K562 (cell line): ENCODE data around the gene AIPL1. TPM values are rescaled to one million over a fixed set of nuclear protein-coding genes. Genes with fewer than 3 reads are reported as not detected.

ENCODE experiments used
- ATAC-seq: fragments of 200-7000 bp; cut with Tn5 transposase; 3 replicates; pipeline ENCODE4 v1.9.1; 2020; ENCODE audit warnings: moderate library complexity
- BruUV-seq: library from RNA; stranded (reverse); fragments of 400-500 nt; replicated peaks from 2 replicates; lab custom pipeline; 2021; lab: Mats Ljungman, UMichigan
- CTCF ChIA-PET: fragments of 300-600 bp; formaldehyde crosslinking; extraction: SDS; loops from one replicate; lab custom pipeline; 2021; ENCODE audit warnings: low intra/inter-chr PET ratio; lab: Yijun Ruan, JAX
- POLR2A ChIA-PET: fragments of 300-600, 350-650 bp; sonication (Branson Sonifier 250); formaldehyde crosslinking; extraction: SDS; loops from one replicate; lab custom pipeline; 2021; ENCODE audit warnings: antibody characterized with exemption, inconsistent platforms; lab: Yijun Ruan, JAX
- DNase-seq, 4 experiments: peaks; one replicate each; pipeline versions ENCODE4 v3.0.0 to v3.0.0-alpha.2; 2011 to 2018; ENCODE audit warnings: low spot score in 3 of 4, mixed read lengths in 3 of 4; ENCODE audit errors: extremely low read depth in 1 of 4
- FAIRE-seq: peaks from 2 replicates; lab custom pipeline; 2011; peaks lifted over from hg19 to GRCh38; lab: Jason Lieb, UNC
- H2AFZ ChIP-seq: 2 replicates; pipeline ENCODE4 v1.6.0; 2011; ENCODE audit warnings: low read depth, low read length, control low read depth, inconsistent platforms
- H3K27ac ChIP-seq: fragments of 200-600 bp; 3 replicates; pipeline ENCODE4 v1.8.0; 2011; ENCODE audit warnings: low read depth, mild to moderate bottlenecking, control low read depth, inconsistent platforms, low read length, moderate library complexity, mixed read lengths; ENCODE audit errors: extremely low read depth
- H3K27me3 ChIP-seq, 2 experiments: fragments of 300-600 bp in 1 of 2; 2 replicates in 1 of 2; 3 replicates in 1 of 2; pipeline versions ENCODE4 v1.6.0 to v1.8.0; 2011; ENCODE audit warnings: inconsistent platforms in 2 of 2, low read length in 2 of 2, mild to moderate bottlenecking in 1 of 2, mixed read lengths in 1 of 2, moderate library complexity in 1 of 2; ENCODE audit not compliant: control insufficient read depth in 2 of 2, insufficient read depth in 2 of 2
- H3K36me3 ChIP-seq: fragments of 300-600 bp; 3 replicates; pipeline ENCODE4 v1.8.0; 2011; ENCODE audit warnings: mild to moderate bottlenecking, low read length, inconsistent platforms; ENCODE audit not compliant: control insufficient read depth, insufficient read depth
- H3K4me1 ChIP-seq, 2 experiments: fragments of 200-600 bp in 1 of 2; replicated peaks in 1 of 2; 2 replicates in 1 of 2; 3 replicates in 1 of 2; pipeline versions ENCODE4 v1.5.1 to v1.8.0; 2011; ENCODE audit warnings: inconsistent platforms in 2 of 2, low read length in 2 of 2, mild to moderate bottlenecking in 1 of 2, mixed read lengths in 1 of 2, moderate library complexity in 1 of 2; ENCODE audit not compliant: control insufficient read depth in 2 of 2, insufficient read depth in 2 of 2
- H3K4me2 ChIP-seq: 2 replicates; pipeline ENCODE4 v1.6.1; 2011; ENCODE audit warnings: low read length, control low read depth, inconsistent platforms, mixed read lengths; ENCODE audit not compliant: insufficient read depth
- H3K4me3 ChIP-seq: fragments of 200-600 bp; sonication (generic), shearing (Covaris generic); 2 replicates; pipeline ENCODE4 v1.5.1; 2016; ENCODE audit warnings: control low read depth, inconsistent platforms
- H3K79me2 ChIP-seq: fragments of 200-600 bp; 3 replicates; pipeline ENCODE4 v1.8.0; 2011; ENCODE audit warnings: low read length, inconsistent platforms; ENCODE audit not compliant: control insufficient read depth, insufficient read depth
- H3K9ac ChIP-seq, 2 experiments: 2 replicates each; pipeline versions ENCODE4 v1.6.0 to v1.6.1; 2011; ENCODE audit warnings: low read depth in 2 of 2, low read length in 2 of 2, control low read depth in 1 of 2, inconsistent platforms in 1 of 2, mild to moderate bottlenecking in 1 of 2, mixed read lengths in 1 of 2; ENCODE audit not compliant: insufficient read depth in 1 of 2
- H3K9me1 ChIP-seq: one replicate; pipeline ENCODE4 v1.6.0; 2011; ENCODE audit warnings: inconsistent platforms, mild to moderate bottlenecking, low read length, moderate library complexity; ENCODE audit not compliant: control insufficient read depth, insufficient read depth
- H3K9me3 ChIP-seq: replicated peaks from 2 replicates; pipeline ENCODE4 v1.5.1; 2011; ENCODE audit warnings: low read depth, low read length, inconsistent platforms; ENCODE audit not compliant: control insufficient read depth, insufficient read depth
- H4K20me1 ChIP-seq: replicated peaks from 2 replicates; pipeline ENCODE4 v1.6.1; 2011; ENCODE audit warnings: low read length, inconsistent platforms, mixed read lengths; ENCODE audit not compliant: control insufficient read depth, insufficient read depth
- DIDO1 ChIP-seq: fragments of 450-650 bp; IDR thresholded peaks from 2 replicates; pipeline ENCODE4 v1.6.1; 2016; ENCODE audit warnings: low read depth, missing biosample characterization, missing genetic modification characterization
- DNMT1 ChIP-seq: fragments of 450-650 bp; IDR thresholded peaks from 2 replicates; pipeline ENCODE4 v1.6.1; 2016; ENCODE audit warnings: antibody characterized with exemption, mild to moderate bottlenecking
- HNRNPH1 ChIP-seq: fragments of 200-400 bp; formaldehyde crosslinking; optimal IDR thresholded peaks from 2 replicates; pipeline ENCODE3; 2017; ENCODE audit warnings: low read depth, mild to moderate bottlenecking, low read length, moderate library complexity
- NFE2 ChIP-seq: IDR thresholded peaks from 2 replicates; pipeline ENCODE4 v1.6.1; 2014; ENCODE audit warnings: antibody characterized with exemption, low read depth
- PHB ChIP-seq: fragments of 250-450 bp; sonication (Bioruptor Pico); IDR thresholded peaks from 2 replicates; pipeline ENCODE4 v1.5.0; 2021
- POLR2G ChIP-seq: fragments of 200-400 bp; formaldehyde crosslinking; IDR thresholded peaks from 2 replicates; pipeline ENCODE4 v1.6.1; 2017; ENCODE audit warnings: low read depth, mild to moderate bottlenecking, antibody characterized with exemption, low read length, moderate library complexity
- POLR3A ChIP-seq: IDR thresholded peaks from 2 replicates; pipeline ENCODE4 v1.6.1; 2011; ENCODE audit warnings: borderline replicate concordance, mild to moderate bottlenecking, moderate library complexity; ENCODE audit not compliant: insufficient read length, insufficient read depth; ENCODE audit errors: extremely low read depth
- ZFP1 ChIP-seq: fragments of 450-650 bp; formaldehyde crosslinking; IDR thresholded peaks from 2 replicates; pipeline ENCODE4 v1.4.0; 2020; ENCODE audit warnings: mild to moderate bottlenecking, mixed read lengths
- ZNF24 ChIP-seq: fragments of 450-650 bp; IDR thresholded peaks from 2 replicates; pipeline ENCODE4 v1.6.1; 2016
- ZNF282 ChIP-seq: sonication (generic); formaldehyde crosslinking; IDR thresholded peaks from 2 replicates; pipeline ENCODE4 v1.8.1; 2023; ENCODE audit warnings: missing genetic modification reagents
- WGBS: fragments of 100-300 bp; shearing (Covaris generic); methylation state at CpG from one replicate; pipeline ENCODE4 v1.1.6; 2016; ENCODE audit warnings: low coverage, mixed read lengths; ENCODE audit not compliant: insufficient coverage; ENCODE audit errors: missing lambda C conversion rate; 5-methylcytosine and 5-hydroxymethylcytosine counted together
- in situ Hi-C: fragments of 300-500 bp; cut with MboI; formaldehyde crosslinking; loops from 4 replicates; pipeline ENCODE4 v1.15.0; 2018; ENCODE audit warnings: inconsistent platforms, mixed read lengths
- intact Hi-C: fragments of 100-400 bp; cut with micrococcal nuclease; formaldehyde crosslinking; loops from 2 replicates; pipeline ENCODE4 v1.14.2; 2022
- polyA plus RNA-seq, 8 experiments: library from polyadenylated mRNA; depleted of rRNA in 4 of 8; stranded (reverse) in 5 of 8; unstranded in 3 of 8; fragments of >200 nt; fragmentation: Nextera tagmentation in 2 of 8; fragmentation: Illumina TruSeq in 1 of 8; extraction: Ambion mirVana in 2 of 8; extraction: Trizol in 1 of 8; gene quantifications; 2 replicates each; pipeline versions ENCODE4 v1.2.1 to v1.2.3, GENCODE V29; 2011 to 2014; ENCODE audit warnings: inconsistent platforms in 1 of 8, missing spikeins in 1 of 8
- total RNA-seq, 7 experiments: library from RNA; depleted of rRNA in 6 of 7; stranded (reverse); fragments of >200 nt in 6 of 7; fragmentation: Illumina TruSeq in 2 of 7; extraction: Trizol in 2 of 7; gene quantifications; 2 replicates each; pipeline versions ENCODE4 v1.2.1 to v1.2.3, GENCODE V29; 2011 to 2021; ENCODE audit warnings: low replicate concordance in 1 of 7
- TF ChIP-seq, protein P1 (sequence below): fragments of 250-450 bp; sonication (Bioruptor Pico); IDR thresholded peaks from 2 replicates; pipeline ENCODE4 v1.5.1; 2021; ENCODE audit warnings: mild to moderate bottlenecking
- TF ChIP-seq, protein P2 (sequence below): sonication (generic); formaldehyde crosslinking; IDR thresholded peaks from 2 replicates; pipeline ENCODE4 v1.8.1; 2022; ENCODE audit warnings: missing genetic modification reagents
- TF ChIP-seq, protein P3 (sequence below): sonication (generic); formaldehyde crosslinking; IDR thresholded peaks from 2 replicates; pipeline ENCODE4 v1.8.0; 2022; ENCODE audit warnings: mild to moderate bottlenecking, low read depth, missing genetic modification reagents

Gene AIPL1
- total and polyA plus RNA-seq, 9 of the 15 experiments (the other 6 are each of a cell fraction or from before 2014, with no cell fraction given) = not detected

- CTCF ChIA-PET = no interaction called here
- WGBS = 0% methylated on average over 2 of the region's 2 CpGs
- Histone ChIP-seq H3K4me3 (no peak overlapping the region), H3K4me1 (no peaks in the 10 kb centered on the region), H3K9me3 (no peaks in the 10 kb centered on the region), H3K27ac (no peak overlapping the region), H3K9ac (no peak overlapping the region), H3K4me2 (no peak overlapping the region), H3K36me3 (no peaks in the 10 kb centered on the region)
- BruUV-seq = no TSS peak
- intact Hi-C loops = no loop called here
- in situ Hi-C loops = no loop called here
- DNase-seq = no peak
- TF ChIP-seq, protein P1, sequence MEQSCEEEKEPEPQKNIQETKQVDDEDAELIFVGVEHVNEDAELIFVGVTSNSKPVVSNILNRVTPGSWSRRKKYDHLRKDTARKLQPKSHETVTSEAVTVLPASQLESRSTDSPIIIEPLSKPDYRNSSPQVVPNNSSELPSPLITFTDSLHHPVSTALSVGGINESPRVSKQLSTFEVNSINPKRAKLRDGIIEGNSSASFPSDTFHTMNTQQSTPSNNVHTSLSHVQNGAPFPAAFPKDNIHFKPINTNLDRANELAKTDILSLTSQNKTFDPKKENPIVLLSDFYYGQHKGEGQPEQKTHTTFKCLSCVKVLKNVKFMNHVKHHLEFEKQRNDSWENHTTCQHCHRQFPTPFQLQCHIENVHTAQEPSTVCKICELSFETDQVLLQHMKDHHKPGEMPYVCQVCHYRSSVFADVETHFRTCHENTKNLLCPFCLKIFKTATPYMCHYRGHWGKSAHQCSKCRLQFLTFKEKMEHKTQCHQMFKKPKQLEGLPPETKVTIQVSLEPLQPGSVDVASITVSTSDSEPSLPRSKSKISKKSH (CRISPR knock-in tag) = no peak
- TF ChIP-seq, all 486 proteins: peak for 0
- FAIRE-seq (no peak), ATAC-seq (no peak)
- Histone ChIP-seq H3K9me1 (no peaks in the 10 kb centered on the region), H3K79me2 (no peaks in the 10 kb centered on the region), H2AFZ (no peak overlapping the region), H3K27me3 (peaks cover 0 to 20% of the 10 kb centered on the region in 2 experiments; a peak in 1 of 5 replicates), H4K20me1 (no peaks in the 10 kb centered on the region)
- POLR2A ChIA-PET = no interaction called here
These were observed 36.0 kb downstream of the AIPL1 start for GRCh38 chr17:6398955-6399354.

- POLR2A ChIA-PET = no interaction called here
- TF ChIP-seq DIDO1 (tag) (no peak), POLR2G (no peak), POLR3A (no peak), NFE2 (no peak), ZNF282 (CRISPR knock-in tag) (no peak), PHB (no peak), ZFP1 (CRISPR knock-in tag) (no peak), ZNF24 (no peak), DNMT1 (no peak), HNRNPH1 (no peak)
- TF ChIP-seq, protein P2, sequence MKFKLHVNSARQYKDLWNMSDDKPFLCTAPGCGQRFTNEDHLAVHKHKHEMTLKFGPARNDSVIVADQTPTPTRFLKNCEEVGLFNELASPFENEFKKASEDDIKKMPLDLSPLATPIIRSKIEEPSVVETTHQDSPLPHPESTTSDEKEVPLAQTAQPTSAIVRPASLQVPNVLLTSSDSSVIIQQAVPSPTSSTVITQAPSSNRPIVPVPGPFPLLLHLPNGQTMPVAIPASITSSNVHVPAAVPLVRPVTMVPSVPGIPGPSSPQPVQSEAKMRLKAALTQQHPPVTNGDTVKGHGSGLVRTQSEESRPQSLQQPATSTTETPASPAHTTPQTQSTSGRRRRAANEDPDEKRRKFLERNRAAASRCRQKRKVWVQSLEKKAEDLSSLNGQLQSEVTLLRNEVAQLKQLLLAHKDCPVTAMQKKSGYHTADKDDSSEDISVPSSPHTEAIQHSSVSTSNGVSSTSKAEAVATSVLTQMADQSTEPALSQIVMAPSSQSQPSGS (CRISPR knock-in tag) = no peak
- TF ChIP-seq, protein P3, sequence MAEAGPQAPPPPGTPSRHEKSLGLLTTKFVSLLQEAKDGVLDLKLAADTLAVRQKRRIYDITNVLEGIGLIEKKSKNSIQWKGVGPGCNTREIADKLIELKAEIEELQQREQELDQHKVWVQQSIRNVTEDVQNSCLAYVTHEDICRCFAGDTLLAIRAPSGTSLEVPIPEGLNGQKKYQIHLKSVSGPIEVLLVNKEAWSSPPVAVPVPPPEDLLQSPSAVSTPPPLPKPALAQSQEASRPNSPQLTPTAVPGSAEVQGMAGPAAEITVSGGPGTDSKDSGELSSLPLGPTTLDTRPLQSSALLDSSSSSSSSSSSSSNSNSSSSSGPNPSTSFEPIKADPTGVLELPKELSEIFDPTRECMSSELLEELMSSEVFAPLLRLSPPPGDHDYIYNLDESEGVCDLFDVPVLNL = no peak
These were observed 40.8 kb downstream of the AIPL1 start for GRCh38 chr17:6394055-6394606.

More at GRCh38 chr17:6394055-6394606, 40.8 kb downstream of the AIPL1 start:
- DNase-seq (no peak), ATAC-seq (no peak), FAIRE-seq (no peak)
- no peaks in the 10 kb centered on the region for H3K9me1 ChIP-seq
- intact Hi-C loops = no loop called here
- no peak overlapping the region for H3K9ac ChIP-seq
- no peak overlapping the region for H3K27ac ChIP-seq
- BruUV-seq = no TSS peak
- CTCF ChIA-PET = no interaction called here
- H3K9me3 ChIP-seq = no peaks in the 10 kb centered on the region
- H3K27me3 ChIP-seq = peaks cover 3 to 43% of the 10 kb centered on the region in 2 experiments; a peak in 3 of 5 replicates
- H4K20me1 ChIP-seq = no peaks in the 10 kb centered on the region
- in situ Hi-C loops = no loop called here
- WGBS = 1% methylated on average over 8 of the region's 8 CpGs
- H2AFZ ChIP-seq = no peak overlapping the region
- H3K36me3 ChIP-seq = no peaks in the 10 kb centered on the region
- no peak overlapping the region for H3K4me3 ChIP-seq
- no peaks in the 10 kb centered on the region for H3K4me1 ChIP-seq
- no peaks in the 10 kb centered on the region for H3K79me2 ChIP-seq
- H3K4me2 ChIP-seq = no peak overlapping the region
